GM12892 (cell line): ENCODE measurements around the gene RIPK4.

Experiments used
- DNase-seq: peaks from one replicate; pipeline ENCODE4 v3.0.0; 2011; ENCODE audit not compliant: insufficient read length
- FAIRE-seq: peaks from 2 replicates; lab custom pipeline; 2011; peaks lifted over from hg19 to GRCh38; lab: Jason Lieb, UNC
- POLR2A ChIP-seq: IDR thresholded peaks from 2 replicates; pipeline ENCODE4 v1.6.1; 2011; ENCODE audit warnings: low read depth, low read length, control low read depth
- POLR2AphosphoS5 ChIP-seq: IDR thresholded peaks from 2 replicates; pipeline ENCODE4 v1.6.1; 2011; ENCODE audit warnings: low read depth, low read length, control low read depth
- TAF1 ChIP-seq: IDR thresholded peaks from 2 replicates; pipeline ENCODE4 v1.6.1; 2011; ENCODE audit warnings: low read depth, mild to moderate bottlenecking, control low read depth, low read length, borderline replicate concordance

Gene RIPK4

GRCh38 chr21:41749286-41749685 is 17.6 kb downstream of the RIPK4 start:
- DNase-seq, result no peak
- FAIRE-seq, result no peak
- TF ChIP-seq TAF1, result no peak
- TF ChIP-seq POLR2A, result no peak
- no peak for TF ChIP-seq POLR2AphosphoS5

GRCh38 chr21:41747943-41748738 is 18.7 kb downstream of the RIPK4 start:
- TF ChIP-seq POLR2A (no peak), POLR2AphosphoS5 (no peak), TAF1 (no peak)
- DNase-seq (no peak), FAIRE-seq (no peak)

- FAIRE-seq (no peak), DNase-seq (no peak)
- TF ChIP-seq POLR2AphosphoS5 (no peak), POLR2A (no peak), TAF1 (no peak)
Measured at GRCh38 chr21:41746744-41747006, 20.2 kb downstream of the RIPK4 start.

GRCh38 chr21:41745971-41746743 is 20.7 kb downstream of the RIPK4 start:
- no peak for TF ChIP-seq TAF1
- no peak for TF ChIP-seq POLR2A
- no peak for TF ChIP-seq POLR2AphosphoS5
- FAIRE-seq, result no peak
- DNase-seq, result no peak

GRCh38 chr21:41745026-41745820 is 21.6 kb downstream of the RIPK4 start:
- no peak for DNase-seq
- TF ChIP-seq POLR2A, result no peak
- no peak for TF ChIP-seq TAF1
- TF ChIP-seq POLR2AphosphoS5, result no peak
- FAIRE-seq, result no peak

GRCh38 chr21:41744028-41744930 is 22.6 kb downstream of the RIPK4 start:
- DNase-seq, result no peak
- TF ChIP-seq POLR2AphosphoS5 (no peak), POLR2A (no peak), TAF1 (no peak)
- FAIRE-seq, result no peak

- no peak for TF ChIP-seq TAF1
- TF ChIP-seq POLR2A, result no peak
- no peak for FAIRE-seq
- DNase-seq, result no peak
Measured at GRCh38 chr21:41743321-41744027, 23.4 kb downstream of the RIPK4 start.

- TF ChIP-seq TAF1 (no peak), POLR2AphosphoS5 (no peak), POLR2A (no peak)
- FAIRE-seq (no peak), DNase-seq (no peak)
Measured at GRCh38 chr21:41742073-41742875, 24.6 kb downstream of the RIPK4 start.

- TF ChIP-seq TAF1 (no peak), POLR2A (no peak), POLR2AphosphoS5 (no peak)
- DNase-seq, result no peak
Measured at GRCh38 chr21:41741253-41742072, 25.4 kb downstream of the RIPK4 start.

More at GRCh38 chr21:41741253-41742072, 25.4 kb downstream of the RIPK4 start:
- no peak for FAIRE-seq
